ENCODE results near the gene EFCAB7. TPM values are rescaled to one million over a fixed set of nuclear protein-coding genes. Genes with fewer than 3 reads are reported as not detected.

EFCAB7 gene
- total RNA-seq, 2 experiments from 2014 or later, result 5.7 to 8.9 TPM

GRCh38 chr1:63557365-63557987, 34.2 kb downstream of the EFCAB7 start:
- H3K36me3 ChIP-seq (ENCODE audit: insufficient read depth, low read length), result peaks cover 3% of the 10 kb centered on the region
- no peaks in the 10 kb centered on the region for H3K4me1 Mint-ChIP-seq (ENCODE audit: low read depth)
- ChIA-PET POLR2A (no interaction called here), CTCF (no interaction called here)
- no peaks in the 10 kb centered on the region for H3K27me3 ChIP-seq (ENCODE audit: control insufficient read depth in 1 of 2, insufficient read depth in 2 of 2, low read length in 2 of 2)
- H3K4me3 Mint-ChIP-seq, result no peak overlapping the region
- H3K27me3 Mint-ChIP-seq, result no peaks in the 10 kb centered on the region
- DNase-seq, result peak in 5 of 14 experiments; percentile 3 to 33 (median 22)
- no peak for ATAC-seq (ENCODE audit: poor library complexity)
- no peak overlapping the region for H3K4me3 ChIP-seq (ENCODE audit: low read length)
- H3K36me3 Mint-ChIP-seq (ENCODE audit: low read depth), result peaks cover 12% of the 10 kb centered on the region
- TF ChIP-seq CTCF (IDR thresholded peaks at IDR 0.05), result no peak
- H3K9me3 Mint-ChIP-seq, result no peaks in the 10 kb centered on the region
- intact Hi-C loops (cut with DNase I, micrococcal nuclease), result no loop called here
- H3K27ac ChIP-seq (ENCODE audit: low read depth in 1 of 2, low read length in 2 of 2), result no peak overlapping the region
- no peak overlapping the region for H3K27ac Mint-ChIP-seq
- no peaks in the 10 kb centered on the region for H3K9me3 ChIP-seq (ENCODE audit: control insufficient read depth in 1 of 2, insufficient read depth in 1 of 2, low read length in 2 of 2)
- H3K4me1 ChIP-seq (ENCODE audit: insufficient read depth, low read length), result no peaks in the 10 kb centered on the region

GRCh38 chr1:63559357-63559756, 36.0 kb downstream of the EFCAB7 start:
- Histone ChIP-seq H3K4me3 (ENCODE audit: low read length) (no peak overlapping the region), H3K4me1 (ENCODE audit: insufficient read depth, low read length) (no peaks in the 10 kb centered on the region), H3K36me3 (ENCODE audit: insufficient read depth, low read length) (peaks cover 3% of the 10 kb centered on the region), H3K27ac (ENCODE audit: low read depth in 1 of 2, low read length in 2 of 2) (no peak overlapping the region), H3K27me3 (ENCODE audit: control insufficient read depth in 1 of 2, insufficient read depth in 2 of 2, low read length in 2 of 2) (no peaks in the 10 kb centered on the region), H3K9me3 (ENCODE audit: control insufficient read depth in 1 of 2, insufficient read depth in 1 of 2, low read length in 2 of 2) (no peaks in the 10 kb centered on the region)
- Mint-ChIP-seq H3K9me3 (no peaks in the 10 kb centered on the region), H3K36me3 (ENCODE audit: low read depth) (peaks cover 6% of the 10 kb centered on the region), H3K4me1 (ENCODE audit: low read depth) (no peaks in the 10 kb centered on the region), H3K27ac (no peak overlapping the region), H3K27me3 (no peaks in the 10 kb centered on the region), H3K4me3 (no peak overlapping the region)
- POLR2A ChIA-PET, result interaction anchor here (0.6 kb wide), 1 partner anchor 226 kb away, joined by 3 read pairs; no protein-coding TSS in a partner anchor
- DNase-seq (no peak), ATAC-seq (ENCODE audit: poor library complexity) (no peak)
- intact Hi-C loops (cut with DNase I, micrococcal nuclease), result no loop called here
- CTCF ChIA-PET, result no interaction called here
- no peak for TF ChIP-seq CTCF (IDR thresholded peaks at IDR 0.05)

- Histone ChIP-seq H3K27ac (ENCODE audit: low read depth in 1 of 2, low read length in 2 of 2) (no peak overlapping the region), H3K4me1 (ENCODE audit: insufficient read depth, low read length) (no peaks in the 10 kb centered on the region), H3K36me3 (ENCODE audit: insufficient read depth, low read length) (no peaks in the 10 kb centered on the region), H3K27me3 (ENCODE audit: control insufficient read depth in 1 of 2, insufficient read depth in 2 of 2, low read length in 2 of 2) (no peaks in the 10 kb centered on the region), H3K9me3 (ENCODE audit: control insufficient read depth in 1 of 2, insufficient read depth in 1 of 2, low read length in 2 of 2) (no peaks in the 10 kb centered on the region), H3K4me3 (ENCODE audit: low read length) (no peak overlapping the region)
- Mint-ChIP-seq H3K27me3 (no peaks in the 10 kb centered on the region), H3K9me3 (no peaks in the 10 kb centered on the region), H3K4me1 (ENCODE audit: low read depth) (no peaks in the 10 kb centered on the region), H3K27ac (no peak overlapping the region), H3K36me3 (ENCODE audit: low read depth) (peaks cover 6% of the 10 kb centered on the region), H3K4me3 (no peak overlapping the region)
- ATAC-seq (ENCODE audit: poor library complexity) (no peak), DNase-seq (no peak)
- TF ChIP-seq CTCF (IDR thresholded peaks at IDR 0.05), result no peak
- CTCF ChIA-PET, result no interaction called here
- POLR2A ChIA-PET, result no interaction called here
- intact Hi-C loops (cut with DNase I, micrococcal nuclease), result no loop called here
These were observed 40.4 kb downstream of the EFCAB7 start for GRCh38 chr1:63563745-63564144.

Measured in CD4-positive, alpha-beta T cell (primary cell).